ENCODE data around the gene MYL2.

DNA sequence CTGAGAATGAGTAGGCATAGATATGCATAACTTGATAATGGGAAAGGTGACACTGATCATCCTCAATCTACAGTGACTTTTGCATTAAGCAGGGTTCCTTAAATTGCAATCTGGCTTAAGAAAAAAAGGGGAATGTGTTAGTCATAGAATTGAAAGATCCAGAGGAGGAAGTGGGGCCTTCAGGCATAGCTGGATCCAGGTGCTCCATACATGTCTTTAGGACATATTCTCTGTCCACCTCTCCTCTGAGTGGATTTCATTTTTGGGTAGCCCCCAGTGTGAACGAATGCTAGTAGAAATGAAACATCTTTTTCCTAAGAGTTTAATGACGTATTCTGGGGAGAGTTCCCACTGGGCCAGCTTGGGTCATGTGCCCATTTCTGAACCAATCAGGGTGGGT lies 46.0 kb downstream of the MYL2 start:
- TF ChIP-seq CTCF (IDR thresholded peaks at IDR 0.05; ENCODE audit: low read depth, low read length, missing input control) (no peak), NR2F2 (IDR thresholded peaks at IDR 0.05) (no peak), MAX (IDR thresholded peaks at IDR 0.05) (no peak), JUND (IDR thresholded peaks at IDR 0.05) (no peak), HNF4A (conservative IDR thresholded peaks at IDR 0.05) (no peak), GABPA (IDR thresholded peaks at IDR 0.05 in 1 of 2, conservative IDR thresholded peaks at IDR 0.05 in 1 of 2) (no peak), RXRA (IDR thresholded peaks at IDR 0.05) (no peak), RAD21 (IDR thresholded peaks at IDR 0.05) (no peak), EGR1 (IDR thresholded peaks at IDR 0.05; ENCODE audit: low read depth in 2 of 2) (no peak)
- TF ChIP-seq, protein P1, sequence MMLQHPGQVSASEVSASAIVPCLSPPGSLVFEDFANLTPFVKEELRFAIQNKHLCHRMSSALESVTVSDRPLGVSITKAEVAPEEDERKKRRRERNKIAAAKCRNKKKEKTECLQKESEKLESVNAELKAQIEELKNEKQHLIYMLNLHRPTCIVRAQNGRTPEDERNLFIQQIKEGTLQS (IDR thresholded peaks at IDR 0.05): no peak
- TF ChIP-seq, protein P2, sequence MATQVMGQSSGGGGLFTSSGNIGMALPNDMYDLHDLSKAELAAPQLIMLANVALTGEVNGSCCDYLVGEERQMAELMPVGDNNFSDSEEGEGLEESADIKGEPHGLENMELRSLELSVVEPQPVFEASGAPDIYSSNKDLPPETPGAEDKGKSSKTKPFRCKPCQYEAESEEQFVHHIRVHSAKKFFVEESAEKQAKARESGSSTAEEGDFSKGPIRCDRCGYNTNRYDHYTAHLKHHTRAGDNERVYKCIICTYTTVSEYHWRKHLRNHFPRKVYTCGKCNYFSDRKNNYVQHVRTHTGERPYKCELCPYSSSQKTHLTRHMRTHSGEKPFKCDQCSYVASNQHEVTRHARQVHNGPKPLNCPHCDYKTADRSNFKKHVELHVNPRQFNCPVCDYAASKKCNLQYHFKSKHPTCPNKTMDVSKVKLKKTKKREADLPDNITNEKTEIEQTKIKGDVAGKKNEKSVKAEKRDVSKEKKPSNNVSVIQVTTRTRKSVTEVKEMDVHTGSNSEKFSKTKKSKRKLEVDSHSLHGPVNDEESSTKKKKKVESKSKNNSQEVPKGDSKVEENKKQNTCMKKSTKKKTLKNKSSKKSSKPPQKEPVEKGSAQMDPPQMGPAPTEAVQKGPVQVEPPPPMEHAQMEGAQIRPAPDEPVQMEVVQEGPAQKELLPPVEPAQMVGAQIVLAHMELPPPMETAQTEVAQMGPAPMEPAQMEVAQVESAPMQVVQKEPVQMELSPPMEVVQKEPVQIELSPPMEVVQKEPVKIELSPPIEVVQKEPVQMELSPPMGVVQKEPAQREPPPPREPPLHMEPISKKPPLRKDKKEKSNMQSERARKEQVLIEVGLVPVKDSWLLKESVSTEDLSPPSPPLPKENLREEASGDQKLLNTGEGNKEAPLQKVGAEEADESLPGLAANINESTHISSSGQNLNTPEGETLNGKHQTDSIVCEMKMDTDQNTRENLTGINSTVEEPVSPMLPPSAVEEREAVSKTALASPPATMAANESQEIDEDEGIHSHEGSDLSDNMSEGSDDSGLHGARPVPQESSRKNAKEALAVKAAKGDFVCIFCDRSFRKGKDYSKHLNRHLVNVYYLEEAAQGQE (IDR thresholded peaks at IDR 0.05): no peak
